ENCODE measurements around the gene BRD7. TPM values are rescaled to one million over a fixed set of nuclear protein-coding genes. Genes with fewer than 3 reads are reported as not detected.

BRD7 gene
- total RNA-seq, 1 experiment from 2014 or later, result 56.3 TPM

- DNase-seq (ENCODE audit: low read depth), result no peak
These were observed 96.0 kb downstream of the BRD7 start for GRCh38 chr16:50272687-50273381.

DNA sequence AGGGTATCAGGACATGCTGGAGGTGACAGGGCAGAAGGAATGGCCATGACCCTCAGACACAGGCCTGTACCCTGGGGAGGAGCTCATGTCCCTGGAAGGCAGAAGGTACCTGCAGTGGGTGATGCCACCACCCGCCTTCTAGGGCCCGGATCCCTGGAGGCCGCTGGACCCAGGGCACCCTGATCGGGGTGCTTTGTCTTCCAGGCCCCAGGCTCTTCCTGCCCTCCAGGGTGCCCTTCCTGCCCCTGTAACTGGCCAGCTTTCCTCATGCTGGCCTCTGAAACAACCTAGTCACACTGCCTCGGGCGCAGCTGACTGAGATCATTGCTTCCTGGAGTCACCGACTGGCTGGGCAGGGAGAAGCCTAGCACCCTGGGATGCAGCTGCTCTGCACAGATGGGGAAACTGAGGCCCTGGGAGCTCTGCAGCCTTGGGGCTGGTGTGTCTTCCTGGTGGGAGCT is 96.6 kb downstream of the BRD7 start:
- peak; percentile 44 for DNase-seq (ENCODE audit: low read depth)

- DNase-seq (ENCODE audit: low read depth), result no peak
These were observed 97.4 kb downstream of the BRD7 start for GRCh38 chr16:50271148-50272041.

DNA sequence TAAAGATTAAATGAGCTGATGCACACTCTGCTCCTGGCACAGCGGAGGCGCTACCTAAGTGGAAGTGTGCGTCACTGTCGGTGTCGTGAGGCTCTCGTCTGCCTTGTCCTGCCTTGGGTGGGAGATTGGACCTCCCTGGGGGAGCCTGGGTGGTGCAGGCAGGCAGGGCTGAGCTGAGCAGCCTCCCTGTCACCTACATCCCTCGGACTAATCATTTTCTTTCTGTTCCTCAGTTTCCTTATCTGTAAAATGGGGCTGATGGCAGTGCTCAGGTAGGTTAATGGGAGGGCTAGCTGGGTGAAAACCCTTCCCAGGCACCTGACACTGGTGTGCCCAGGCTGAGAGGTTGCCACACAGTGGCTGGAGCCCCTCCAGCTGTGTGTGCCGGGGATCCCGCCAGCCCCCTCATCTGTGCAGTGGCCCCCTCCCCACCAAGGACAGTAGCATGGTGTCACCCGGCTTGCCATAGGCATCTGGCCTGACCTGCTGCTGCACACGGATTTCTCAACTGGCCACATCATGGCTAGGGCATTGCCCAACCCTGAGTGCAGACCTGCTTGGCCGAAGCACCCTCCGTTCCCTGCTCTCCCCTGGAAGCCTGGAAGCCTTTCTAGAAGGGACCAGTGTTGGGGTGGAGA is 98.2 kb downstream of the BRD7 start:
- DNase-seq (ENCODE audit: low read depth), result no peak

- DNase-seq (ENCODE audit: low read depth), result no peak
These were observed 98.8 kb downstream of the BRD7 start for GRCh38 chr16:50269769-50270509.

- DNase-seq (ENCODE audit: low read depth), result no peak
These were observed 99.6 kb downstream of the BRD7 start for GRCh38 chr16:50269061-50269705.

GRCh38 chr16:50268352-50268751 is 100.4 kb downstream of the BRD7 start:
- DNase-seq (ENCODE audit: low read depth), result no peak

- DNase-seq (ENCODE audit: low read depth), result no peak
These were observed 101.1 kb downstream of the BRD7 start for GRCh38 chr16:50267651-50268050.

DNA sequence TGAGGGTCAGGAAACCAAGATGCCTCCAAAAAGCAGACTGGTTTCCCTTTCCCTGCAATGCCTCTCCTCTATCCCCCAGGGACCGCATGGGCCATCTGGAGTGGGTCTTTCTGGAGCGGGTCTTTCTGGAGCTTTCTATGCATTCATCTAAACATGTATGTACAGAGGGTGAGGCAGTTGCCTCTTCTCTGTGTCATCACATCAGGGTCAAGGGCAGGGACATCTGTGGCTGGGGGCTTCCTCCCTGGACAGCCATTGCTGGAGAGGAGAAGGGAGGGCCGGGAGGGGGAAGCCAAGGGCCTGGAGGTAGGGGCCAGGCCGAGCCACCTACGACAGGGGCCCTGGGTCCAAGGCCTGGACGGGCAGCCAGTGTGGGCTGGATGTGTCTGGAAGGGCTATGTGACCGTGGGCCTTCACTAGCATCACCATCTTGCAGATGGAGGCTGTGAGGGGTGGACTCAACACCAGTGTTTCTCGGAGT is 101.6 kb downstream of the BRD7 start:
- DNase-seq (ENCODE audit: low read depth), result no peak

DNA sequence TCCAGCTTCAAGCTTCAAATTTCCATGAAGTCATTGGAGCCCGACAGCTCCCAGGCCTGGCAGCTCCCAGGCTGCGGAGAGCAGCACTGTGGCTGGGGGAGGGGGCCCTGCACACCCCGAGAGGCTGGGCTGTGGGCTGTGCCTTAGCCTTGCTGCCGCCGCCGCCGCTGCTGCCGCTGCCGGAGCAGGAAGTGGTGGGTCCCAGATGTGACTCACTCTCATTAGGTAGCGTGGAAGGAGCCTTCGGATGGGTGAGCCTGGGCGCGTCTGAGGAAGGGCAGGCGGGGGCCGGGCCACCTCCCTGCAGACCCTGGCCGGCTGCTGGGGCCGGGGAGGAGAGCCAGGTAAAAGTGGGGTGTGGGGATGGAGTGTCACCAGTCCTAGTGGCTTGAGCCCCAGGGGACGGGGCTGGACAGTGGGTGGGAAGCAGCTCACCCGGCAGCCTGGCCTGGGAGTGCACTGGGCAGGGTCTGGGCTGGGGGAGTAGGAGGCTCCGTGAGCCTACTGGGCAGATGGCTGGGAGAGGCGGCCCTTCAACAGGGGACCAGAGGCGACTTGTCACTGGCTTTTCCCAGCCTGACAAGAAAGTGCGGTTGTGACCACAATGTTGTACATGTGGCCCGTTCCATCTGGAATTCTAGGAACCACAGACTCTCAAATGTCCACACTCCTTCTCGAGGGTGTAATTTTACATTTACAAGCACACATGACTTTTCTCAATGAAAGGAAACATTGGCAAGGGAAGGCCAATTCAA is 102.3 kb downstream of the BRD7 start, which contains the start of gene ADCY7:
ADCY7 (plus strand) TSS at position 215 of the 755 bp plus-strand sequence. CDS start 21,629 bp downstream, outside the sequence.
- peak; percentile 49 for DNase-seq (ENCODE audit: low read depth)

Other genes starting within 250 kb of the BRD7 start
- gene TENT4B, start 215.7 kb downstream of the BRD7 start, total RNA-seq (2014; rRNA removed; shearing (Covaris generic)), result 7.0 and 10.6 TPM in 2 replicates
- gene ADCY7, start 102.4 kb downstream of the BRD7 start, total RNA-seq (2014; rRNA removed; shearing (Covaris generic)), result 10.5 and 17.4 TPM in 2 replicates
- gene NKD1, start 179.4 kb upstream of the BRD7 start, total RNA-seq (2014; rRNA removed; shearing (Covaris generic)), result 0.37 and 1.0 TPM in 2 replicates